NCI-H128 (cell line): ENCODE results near the gene IPO13.

Experiments
- DNase-seq: peaks from one replicate; lab custom pipeline; 2025; ENCODE audit not compliant: unreplicated experiment; lab: John Stamatoyannopoulos, UW

The IPO13 gene

DNA sequence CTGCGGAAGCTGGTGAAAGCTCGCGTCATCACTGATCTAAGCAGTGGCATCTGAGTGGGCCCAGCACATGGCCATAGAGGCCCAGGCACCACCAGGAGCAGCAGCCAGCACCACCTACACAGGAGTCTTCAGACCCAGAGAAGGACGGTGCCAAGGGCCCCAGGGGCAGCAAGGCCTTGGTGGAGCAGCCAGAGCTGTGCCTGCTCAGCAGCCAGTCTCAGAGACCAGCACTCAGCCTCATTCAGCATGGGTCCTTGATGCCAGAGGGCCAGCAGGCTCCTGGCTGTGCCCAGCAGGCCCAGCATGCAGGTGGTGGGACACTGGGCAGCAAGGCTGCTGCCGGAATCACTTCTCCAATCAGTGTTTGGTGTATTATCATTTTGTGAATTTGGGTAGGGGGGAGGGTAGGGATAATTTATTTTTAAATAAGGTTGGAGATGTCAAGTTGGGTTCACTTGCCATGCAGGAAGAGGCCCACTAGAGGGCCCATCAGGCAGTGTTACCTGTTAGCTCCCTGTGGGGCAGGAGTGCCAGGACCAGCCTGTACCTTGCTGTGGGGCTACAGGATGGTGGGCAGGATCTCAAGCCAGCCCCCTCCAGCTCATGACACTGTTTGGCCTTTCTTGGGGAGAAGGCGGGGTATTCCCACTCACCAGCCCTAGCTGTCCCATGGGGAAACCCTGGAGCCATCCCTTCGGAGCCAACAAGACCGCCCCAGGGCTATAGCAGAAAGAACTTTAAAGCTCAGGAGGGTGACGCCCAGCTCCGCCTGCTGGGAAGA, 16.4 kb upstream of the IPO13 start:
- DNase-seq: no peak

DNA sequence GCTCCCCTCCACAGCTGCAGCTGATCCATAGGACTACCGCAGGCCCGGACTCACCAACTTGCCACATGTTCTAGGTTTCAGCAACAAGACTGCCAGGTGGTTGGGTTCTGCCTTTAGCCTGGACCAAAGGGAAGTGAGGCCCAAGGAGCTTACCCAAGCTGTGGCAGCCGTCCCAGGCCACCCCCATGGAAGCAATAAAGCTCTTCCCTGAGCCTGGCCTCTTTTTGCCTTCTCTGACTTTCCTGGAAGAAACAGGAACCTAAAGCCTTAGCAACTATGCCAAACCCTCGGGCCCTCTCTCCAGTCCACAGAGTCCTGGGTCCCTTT, 15.8 kb upstream of the IPO13 start:
- no peak for DNase-seq

GRCh38 chr1:43931711-43932660, 14.8 kb upstream of the IPO13 start:
- no peak for DNase-seq

- DNase-seq: no peak
These were observed 13.9 kb upstream of the IPO13 start for GRCh38 chr1:43932786-43933385.

DNA sequence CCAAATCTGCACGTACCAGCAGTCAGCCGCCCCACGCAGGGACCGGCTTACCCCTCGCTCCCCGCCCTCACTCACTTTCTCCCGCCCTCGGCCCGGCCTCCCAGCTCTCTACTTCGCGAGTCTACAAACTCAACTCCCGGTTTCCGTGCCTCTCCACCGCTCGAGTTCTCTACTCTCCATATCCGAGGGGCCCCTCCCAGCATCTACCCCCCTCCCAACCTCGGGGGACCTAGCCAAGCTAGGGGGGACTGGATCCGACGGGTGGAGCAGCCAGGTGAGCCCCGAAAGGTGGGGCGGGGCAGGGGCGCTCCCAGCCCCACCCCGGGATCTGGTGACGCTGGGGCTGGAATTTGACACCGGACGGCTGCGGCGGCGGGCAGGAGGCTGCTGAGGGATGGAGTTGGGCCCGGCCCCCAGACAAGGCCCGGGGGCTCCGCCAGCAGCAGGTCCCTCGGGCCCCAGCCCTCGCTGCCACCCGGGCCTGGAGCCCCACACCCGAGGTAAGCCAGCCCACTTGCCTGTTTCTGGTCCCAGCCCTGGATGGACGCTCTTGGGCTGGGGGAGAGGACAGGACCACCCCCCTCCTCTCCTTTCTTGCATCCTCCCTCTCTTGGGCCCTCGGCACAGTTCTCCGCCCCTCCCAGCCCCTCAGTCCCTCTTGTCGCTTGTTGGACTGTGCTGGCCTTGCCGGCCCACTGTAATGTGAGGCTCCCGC, 13.2 kb upstream of the IPO13 start, which contains the start of gene ARTN:
TSS of gene ARTN (plus strand) at position 416 of the 715 bp plus-strand sequence. CDS start 1,856 bp downstream, outside the sequence.
- peak; percentile 43 for DNase-seq

DNA sequence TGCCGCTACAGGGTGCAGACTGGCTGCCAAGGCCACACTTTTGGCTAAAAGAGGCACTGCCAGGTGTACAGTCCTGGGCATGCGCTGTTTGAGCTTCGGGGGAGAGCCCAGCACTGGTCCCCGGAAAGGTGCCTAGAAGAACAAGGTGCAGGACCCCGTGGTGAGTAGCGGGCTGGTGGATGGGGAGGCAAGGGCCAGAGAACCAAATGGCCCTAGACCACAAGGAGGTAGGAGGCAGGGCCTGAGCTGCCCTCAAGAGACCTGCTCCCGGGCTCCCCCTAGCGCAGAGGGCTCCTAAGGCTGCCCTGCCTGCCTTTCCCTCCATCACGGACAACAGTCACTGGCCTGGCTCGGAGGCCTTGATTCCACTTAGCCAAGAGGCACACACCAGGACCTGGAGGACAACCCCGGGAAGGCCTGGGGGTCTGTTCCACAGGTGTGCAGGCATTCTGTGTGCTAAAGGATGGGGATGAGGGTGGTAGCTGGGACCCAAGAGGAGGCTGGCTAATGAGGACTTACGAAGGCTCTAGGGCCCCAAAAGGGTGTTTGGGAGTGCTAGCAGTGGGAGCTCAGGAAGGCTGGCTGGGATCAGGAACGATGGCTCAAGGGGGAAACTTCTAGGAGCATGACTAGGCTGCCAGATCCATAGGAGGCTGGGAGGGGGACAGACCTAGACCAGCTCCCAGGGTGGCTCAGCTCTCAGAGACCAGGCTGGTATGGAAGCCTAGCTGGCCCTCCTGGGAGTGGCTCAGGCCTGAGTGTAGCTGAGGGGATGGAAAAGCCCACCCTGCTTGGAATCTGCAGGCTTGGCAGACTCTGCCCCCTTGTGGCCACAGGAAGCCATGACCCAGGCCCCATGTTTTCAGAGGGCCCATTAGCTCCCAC, 12.4 kb upstream of the IPO13 start:
- DNase-seq: peak; percentile 62

DNA sequence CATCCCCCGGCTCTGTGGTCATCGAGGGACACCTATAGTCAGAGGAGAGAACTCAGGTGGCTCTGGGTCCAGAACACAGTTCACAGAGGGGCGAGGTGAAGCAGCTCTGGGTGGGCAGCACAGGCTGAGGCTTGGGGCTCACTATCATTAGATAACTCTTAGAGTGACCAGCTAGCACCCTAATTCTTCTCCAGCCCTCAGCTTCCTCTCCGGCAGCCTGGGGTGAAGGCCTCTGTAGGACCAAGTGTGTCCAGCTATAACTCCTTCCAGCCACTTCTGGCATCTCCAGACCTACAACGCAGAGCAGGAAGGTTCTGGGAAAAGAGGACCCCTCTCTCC, 11.8 kb upstream of the IPO13 start:
- no peak for DNase-seq

DNA sequence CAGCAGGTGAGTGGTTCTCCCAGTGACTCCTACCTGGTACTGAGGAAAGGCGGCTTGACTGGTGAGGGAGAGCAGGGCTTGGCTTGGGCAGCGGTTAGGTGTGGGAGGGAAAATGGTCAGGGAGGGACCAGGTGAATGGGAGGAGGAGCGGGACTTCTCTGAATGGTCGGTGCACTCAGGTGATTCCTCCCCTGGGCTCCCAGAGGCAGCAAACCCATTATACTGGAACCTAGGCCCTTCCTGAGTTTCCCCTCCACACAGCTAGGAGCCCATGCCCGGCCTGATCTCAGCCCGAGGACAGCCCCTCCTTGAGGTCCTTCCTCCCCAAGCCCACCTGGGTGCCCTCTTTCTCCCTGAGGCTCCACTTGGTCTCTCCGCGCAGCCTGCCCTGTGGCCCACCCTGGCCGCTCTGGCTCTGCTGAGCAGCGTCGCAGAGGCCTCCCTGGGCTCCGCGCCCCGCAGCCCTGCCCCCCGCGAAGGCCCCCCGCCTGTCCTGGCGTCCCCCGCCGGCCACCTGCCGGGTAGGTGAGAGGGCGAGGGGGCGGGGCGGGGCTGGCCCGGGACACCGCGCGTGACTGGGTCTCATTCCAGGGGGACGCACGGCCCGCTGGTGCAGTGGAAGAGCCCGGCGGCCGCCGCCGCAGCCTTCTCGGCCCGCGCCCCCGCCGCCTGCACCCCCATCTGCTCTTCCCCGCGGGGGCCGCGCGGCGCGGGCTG, 10.9 kb upstream of the IPO13 start:
- DNase-seq: no peak

DNA sequence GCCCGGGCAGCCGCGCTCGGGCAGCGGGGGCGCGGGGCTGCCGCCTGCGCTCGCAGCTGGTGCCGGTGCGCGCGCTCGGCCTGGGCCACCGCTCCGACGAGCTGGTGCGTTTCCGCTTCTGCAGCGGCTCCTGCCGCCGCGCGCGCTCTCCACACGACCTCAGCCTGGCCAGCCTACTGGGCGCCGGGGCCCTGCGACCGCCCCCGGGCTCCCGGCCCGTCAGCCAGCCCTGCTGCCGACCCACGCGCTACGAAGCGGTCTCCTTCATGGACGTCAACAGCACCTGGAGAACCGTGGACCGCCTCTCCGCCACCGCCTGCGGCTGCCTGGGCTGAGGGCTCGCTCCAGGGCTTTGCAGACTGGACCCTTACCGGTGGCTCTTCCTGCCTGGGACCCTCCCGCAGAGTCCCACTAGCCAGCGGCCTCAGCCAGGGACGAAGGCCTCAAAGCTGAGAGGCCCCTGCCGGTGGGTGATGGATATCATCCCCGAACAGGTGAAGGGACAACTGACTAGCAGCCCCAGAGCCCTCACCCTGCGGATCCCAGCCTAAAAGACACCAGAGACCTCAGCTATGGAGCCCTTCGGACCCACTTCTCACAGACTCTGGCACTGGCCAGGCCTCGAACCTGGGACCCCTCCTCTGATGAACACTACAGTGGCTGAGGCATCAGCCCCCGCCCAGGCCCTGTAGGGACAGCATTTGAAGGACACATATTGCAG, 10.2 kb upstream of the IPO13 start:
- DNase-seq: no peak

- DNase-seq: no peak
These were observed 9.4 kb upstream of the IPO13 start for GRCh38 chr1:43937179-43937865.

- DNase-seq: no peak
These were observed 8.4 kb upstream of the IPO13 start for GRCh38 chr1:43938383-43938782.

DNA sequence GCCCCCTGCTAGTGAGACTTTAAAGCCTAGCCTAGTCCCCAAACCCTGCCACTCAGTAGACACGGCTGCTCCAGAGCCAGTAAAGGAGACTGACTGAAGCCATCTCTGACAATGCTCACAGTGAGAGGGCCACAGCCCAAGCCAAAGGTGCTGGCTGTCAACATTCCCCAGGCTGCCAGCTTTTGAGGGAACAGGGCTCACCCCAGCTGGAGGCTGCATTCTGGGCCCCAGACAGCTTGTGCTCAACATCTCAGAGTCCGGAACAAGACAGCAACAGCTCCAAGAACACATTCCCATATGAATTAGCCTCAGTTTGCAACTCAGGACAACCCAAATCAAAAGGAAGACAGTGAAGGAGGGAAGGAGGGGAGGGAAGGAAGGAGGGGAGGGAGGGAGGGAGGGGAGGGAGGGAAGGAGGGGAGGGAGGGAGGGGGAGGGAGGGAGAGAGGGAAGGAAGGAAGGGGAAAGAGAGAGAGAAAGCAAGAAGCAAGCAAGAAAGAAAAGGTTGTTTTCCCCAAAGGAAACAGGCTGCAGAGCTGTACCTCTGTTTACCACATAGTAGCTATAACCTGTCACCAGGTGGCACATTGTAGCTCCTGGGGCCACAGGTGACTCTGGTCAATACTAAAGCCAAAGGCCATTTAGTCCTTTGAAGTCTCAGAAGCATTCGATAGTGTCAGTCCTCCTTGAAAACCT, 7.7 kb upstream of the IPO13 start:
- no peak for DNase-seq

DNA sequence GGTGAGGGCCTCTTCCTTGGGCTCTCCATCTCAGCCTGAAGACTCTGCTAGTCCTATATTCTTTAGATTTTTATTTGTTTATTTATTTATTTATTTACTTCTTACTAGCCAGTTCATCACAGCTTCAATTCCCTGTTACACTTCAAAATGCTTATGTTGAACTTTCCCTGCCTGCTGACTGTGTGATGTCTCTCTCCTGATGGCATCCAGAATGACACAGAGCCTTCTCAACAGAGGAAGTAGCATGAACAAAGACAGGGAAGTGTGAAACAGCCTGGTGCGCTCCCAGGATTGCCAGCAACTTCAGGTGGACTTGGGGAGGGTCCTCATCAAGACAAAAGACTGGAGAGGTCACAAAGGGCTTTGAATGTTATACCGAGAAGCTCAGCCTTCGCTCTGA, 4.3 kb upstream of the IPO13 start:
- no peak for DNase-seq

DNA sequence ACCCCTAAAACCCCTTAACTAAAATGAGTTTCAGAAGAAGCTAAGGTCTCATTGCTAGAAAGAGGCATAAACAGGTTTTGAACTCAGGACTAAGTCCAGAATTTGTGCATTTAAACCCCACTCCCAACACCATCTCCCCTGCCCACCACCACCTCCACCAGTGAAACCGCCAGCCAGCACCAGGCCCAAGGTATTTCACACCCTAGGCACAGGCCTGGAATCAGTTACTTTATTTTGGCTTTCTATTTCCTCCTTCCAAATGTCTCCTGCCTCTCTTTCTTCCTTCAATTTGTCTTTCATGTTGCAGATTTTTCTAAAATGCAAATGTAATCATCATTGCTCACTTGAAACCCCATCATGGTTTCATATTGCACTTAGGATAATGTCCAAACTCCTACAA, 1.9 kb upstream of the IPO13 start:
- no peak for DNase-seq

- no peak for DNase-seq
These were observed 995 bp upstream of the IPO13 start for GRCh38 chr1:43945674-43946235.

- DNase-seq: no peak
These were observed 517 bp downstream of the IPO13 start for GRCh38 chr1:43947061-43947873.
